Right lobe of liver (tissue), 6 donors: ENCODE data around the gene PEX11G. TPM values are rescaled to one million over a fixed set of nuclear protein-coding genes. Genes with fewer than 3 reads are reported as not detected.
A peak's percentile ranks its signal among the peaks of the same experiment; 100 is the strongest.

Experiments used
- ATAC-seq, 4 donors: fragments of 200-7000 bp; cut with Tn5 transposase; one replicate each; pipeline ENCODE4 v1.9.1; 2020; ENCODE audit warnings: mild to moderate bottlenecking in 4 of 4, moderate library complexity in 4 of 4
- DNase-seq, 3 donors: peaks; one replicate each; pipeline ENCODE4 v3.0.0-alpha.2; 2020
- H3K27ac ChIP-seq, 3 donors: fragments of 200-600 bp; one replicate each; pipeline ENCODE4 v1.8.0; 2022
- H3K27me3 ChIP-seq, 2 donors: fragments of 200-600 bp; one replicate each; pipeline ENCODE4 v1.8.0; 2022
- H3K36me3 ChIP-seq, 4 donors: fragments of 200-600 bp; sonication (generic) in 1 of 4; one replicate each; pipeline versions ENCODE4 v1.5.1 to v1.8.0; 2017 to 2022; ENCODE audit warnings: control low read depth in 1 of 4
- H3K4me1 ChIP-seq, 4 donors: fragments of 200-600 bp; sonication (generic) in 1 of 4; one replicate each; pipeline versions ENCODE4 v1.5.1 to v1.8.0; 2017 to 2022; ENCODE audit warnings: control low read depth in 1 of 4
- H3K4me3 ChIP-seq, 3 donors: fragments of 200-600 bp; one replicate each; pipeline ENCODE4 v1.8.0; 2022
- H3K9me3 ChIP-seq, 4 donors: fragments of 200-600 bp; sonication (generic) in 1 of 4; one replicate each; pipeline versions ENCODE4 v1.5.1 to v1.8.0; 2017 to 2022; ENCODE audit warnings: control low read depth in 1 of 4
- CTCF ChIP-seq, 4 donors: fragments of 200-600 bp in 3 of 4; fragments of 450-650 bp in 1 of 4; IDR thresholded peaks; one replicate each; pipeline versions ENCODE4 v1.5.1 to v1.8.0; 2016 to 2022; ENCODE audit warnings: antibody characterized with exemption in 4 of 4, mild to moderate bottlenecking in 2 of 4
- POLR2A ChIP-seq: fragments of 450-650 bp; IDR thresholded peaks from one replicate; pipeline ENCODE4 v1.6.1; 2017; ENCODE audit warnings: antibody characterized with exemption, mild to moderate bottlenecking
- WGBS: methylation state at CpG from one replicate; pipeline ENCODE4 v1.1.6; 2018; ENCODE audit warnings: low coverage, low lambda C conversion rate; ENCODE audit not compliant: insufficient coverage; ENCODE audit errors: missing lambda C conversion rate; 5-methylcytosine and 5-hydroxymethylcytosine counted together
- intact Hi-C, 2 donors: fragments of 100-400 bp; cut with DNase I; formaldehyde crosslinking; loops; one replicate each; pipeline versions ENCODE4 v1.11.2 to v1.14.1; 2022
- total RNA-seq, 6 experiments: library from RNA; depleted of rRNA in 2 of 6; stranded (reverse); fragments of >200 nt in 2 of 6; fragmentation: NEBNext Ultra II Directional in 3 of 6; extraction: Animal tissue kit (Norgen Biotek cat#: 25700) in 3 of 6; gene quantifications; one replicate each; pipeline versions ENCODE4 v1.1.0 to v1.2.4, GENCODE V29; 2016 to 2023
- donor health status: DM: no; HTN: yes; CAD: no.
- donor health status: DM: no; HTN: no; CAD: no.
- donor health status: DM: no; HTN: no; CAD: no.
- donor health status: DM: no; HTN: yes; CAD: no.
- donor health status: DM: no; HTN: yes; CAD: no.

The PEX11G gene
- total RNA-seq, 6 experiments from 2014 or later = 4.8 to 14.3 (median 9.4) TPM

- Histone ChIP-seq H3K4me1 (peaks cover 0 to 3% (median 0%) of the 10 kb centered on the region in 4 donors), H3K4me3 (no peak overlapping the region), H3K36me3 (peaks cover 0 to 4% (median 0%) of the 10 kb centered on the region in 4 donors), H3K9me3 (no peaks in the 10 kb centered on the region), H3K27ac (no peak overlapping the region), H3K27me3 (no peaks in the 10 kb centered on the region)
- WGBS = no CpG with 5 or more reads among the region's 35 CpGs
- intact Hi-C loops = no loop called here
- DNase-seq (no peak), ATAC-seq (peak in 1 of 4 donors; percentile 6)
- no peak for TF ChIP-seq POLR2A
- TF ChIP-seq CTCF (IDR thresholded peaks at IDR 0.05) = no peak
These were observed 11.9 kb downstream of the PEX11G start for GRCh38 chr19:7476777-7477494.

DNA sequence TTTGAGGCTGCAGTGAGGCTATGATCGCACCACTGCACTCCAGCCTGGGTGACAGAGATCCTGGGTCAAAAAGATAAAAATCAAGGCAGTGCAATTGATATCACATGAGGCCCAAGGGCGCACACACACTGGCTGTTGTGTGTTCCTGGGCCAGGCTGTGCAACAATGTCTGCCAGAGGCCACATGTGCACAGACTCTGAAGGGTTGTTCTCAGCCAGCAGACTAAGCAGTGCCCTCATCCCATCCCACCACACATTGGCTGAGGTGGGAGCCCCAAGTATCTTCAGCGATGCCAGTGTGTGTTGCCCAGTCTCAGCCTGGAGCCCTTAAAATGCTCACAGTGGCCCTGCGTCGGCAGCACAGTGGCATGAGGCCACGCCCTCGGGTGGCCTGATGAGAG is 12.6 kb downstream of the PEX11G start:
- Histone ChIP-seq H3K4me1 (peaks cover 0 to 3% (median 0%) of the 10 kb centered on the region in 4 donors), H3K4me3 (no peak overlapping the region), H3K9me3 (no peaks in the 10 kb centered on the region), H3K36me3 (peaks cover 0 to 4% (median 0%) of the 10 kb centered on the region in 4 donors), H3K27me3 (no peaks in the 10 kb centered on the region), H3K27ac (no peak overlapping the region)
- intact Hi-C loops = no loop called here
- ATAC-seq = no peak
- DNase-seq = no peak
- 67% methylated on average over 1 of the region's 7 CpGs for WGBS
- TF ChIP-seq CTCF (IDR thresholded peaks at IDR 0.05) (no peak), POLR2A (no peak)

DNA sequence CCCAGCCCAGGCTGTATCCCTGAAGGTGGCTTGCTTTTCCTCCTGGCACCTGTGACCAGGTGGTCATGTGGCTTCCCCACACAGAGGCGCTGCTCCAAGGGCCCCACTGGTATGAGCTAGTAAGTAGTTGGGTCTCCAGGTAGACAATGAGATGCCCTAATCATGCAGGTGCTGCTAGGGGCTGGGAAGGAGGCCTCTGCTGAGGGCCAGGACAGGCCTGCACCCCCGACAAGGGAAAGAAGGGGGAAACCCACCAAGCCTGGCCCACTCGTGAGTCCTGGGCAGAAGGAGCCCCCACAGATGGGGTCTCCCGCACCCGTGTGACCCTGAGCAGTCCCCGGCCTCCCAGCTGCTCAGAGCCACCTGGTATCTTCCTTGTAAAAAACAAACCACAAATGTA is 13.2 kb downstream of the PEX11G start:
- peaks cover 0 to 5% (median 0%) of the 10 kb centered on the region in 4 donors for H3K36me3 ChIP-seq
- H3K27me3 ChIP-seq = no peaks in the 10 kb centered on the region
- 78% methylated on average over 3 of the region's 6 CpGs for WGBS
- H3K9me3 ChIP-seq = no peaks in the 10 kb centered on the region
- TF ChIP-seq CTCF (IDR thresholded peaks at IDR 0.05) (no peak), POLR2A (no peak)
- no peak overlapping the region for H3K4me3 ChIP-seq
- DNase-seq = no peak
- no peak overlapping the region for H3K27ac ChIP-seq
- ATAC-seq = no peak
- H3K4me1 ChIP-seq = peaks cover 0 to 3% (median 0%) of the 10 kb centered on the region in 4 donors
- intact Hi-C loops = no loop called here

- Histone ChIP-seq H3K27me3 (no peaks in the 10 kb centered on the region), H3K9me3 (no peaks in the 10 kb centered on the region), H3K4me3 (no peak overlapping the region), H3K36me3 (peaks cover 0 to 38% (median 1%) of the 10 kb centered on the region in 4 donors), H3K4me1 (no peaks in the 10 kb centered on the region), H3K27ac (no peak overlapping the region)
- intact Hi-C loops = no loop called here
- no peak for TF ChIP-seq CTCF (IDR thresholded peaks at IDR 0.05)
- no peak for TF ChIP-seq POLR2A
- 70% methylated on average over 22 of the region's 42 CpGs for WGBS
- no peak for ATAC-seq
- no peak for DNase-seq
These were observed 16.9 kb downstream of the PEX11G start for GRCh38 chr19:7471696-7472615.
